ENCODE data around the gene TSSK2. TPM values are rescaled to one million over a fixed set of nuclear protein-coding genes. Genes with fewer than 3 reads are reported as not detected.

The TSSK2 gene
- total RNA-seq, 1 donor from 2014 or later, result not detected

DNA sequence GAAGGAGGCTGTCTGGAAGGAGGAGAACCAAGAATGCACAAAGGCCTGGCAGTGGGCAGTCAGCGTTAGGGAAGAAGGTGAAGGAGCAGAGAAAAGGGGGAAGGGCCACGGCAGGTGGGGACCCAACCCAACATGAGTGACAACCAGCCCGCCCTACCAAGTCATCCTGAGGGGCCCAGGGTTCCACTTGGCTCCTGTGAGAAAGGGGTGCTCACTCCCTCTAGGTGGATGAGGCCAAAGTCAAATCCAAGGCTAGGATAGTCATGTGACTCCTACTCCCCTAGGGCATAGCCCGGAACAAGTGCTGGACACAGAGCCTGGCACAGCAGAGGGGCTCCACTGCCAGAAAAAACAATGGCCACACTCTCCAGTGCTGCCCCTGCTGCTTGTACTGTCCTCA, 6.7 kb upstream of the TSSK2 start:
- TF ChIP-seq, protein P1, sequence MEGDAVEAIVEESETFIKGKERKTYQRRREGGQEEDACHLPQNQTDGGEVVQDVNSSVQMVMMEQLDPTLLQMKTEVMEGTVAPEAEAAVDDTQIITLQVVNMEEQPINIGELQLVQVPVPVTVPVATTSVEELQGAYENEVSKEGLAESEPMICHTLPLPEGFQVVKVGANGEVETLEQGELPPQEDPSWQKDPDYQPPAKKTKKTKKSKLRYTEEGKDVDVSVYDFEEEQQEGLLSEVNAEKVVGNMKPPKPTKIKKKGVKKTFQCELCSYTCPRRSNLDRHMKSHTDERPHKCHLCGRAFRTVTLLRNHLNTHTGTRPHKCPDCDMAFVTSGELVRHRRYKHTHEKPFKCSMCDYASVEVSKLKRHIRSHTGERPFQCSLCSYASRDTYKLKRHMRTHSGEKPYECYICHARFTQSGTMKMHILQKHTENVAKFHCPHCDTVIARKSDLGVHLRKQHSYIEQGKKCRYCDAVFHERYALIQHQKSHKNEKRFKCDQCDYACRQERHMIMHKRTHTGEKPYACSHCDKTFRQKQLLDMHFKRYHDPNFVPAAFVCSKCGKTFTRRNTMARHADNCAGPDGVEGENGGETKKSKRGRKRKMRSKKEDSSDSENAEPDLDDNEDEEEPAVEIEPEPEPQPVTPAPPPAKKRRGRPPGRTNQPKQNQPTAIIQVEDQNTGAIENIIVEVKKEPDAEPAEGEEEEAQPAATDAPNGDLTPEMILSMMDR (IDR thresholded peaks at IDR 0.05; ENCODE audit: insufficient read depth, low read length, poor library complexity, severe bottlenecking), result no peak
- DNase-seq (ENCODE audit: low read depth), result no peak

DNA sequence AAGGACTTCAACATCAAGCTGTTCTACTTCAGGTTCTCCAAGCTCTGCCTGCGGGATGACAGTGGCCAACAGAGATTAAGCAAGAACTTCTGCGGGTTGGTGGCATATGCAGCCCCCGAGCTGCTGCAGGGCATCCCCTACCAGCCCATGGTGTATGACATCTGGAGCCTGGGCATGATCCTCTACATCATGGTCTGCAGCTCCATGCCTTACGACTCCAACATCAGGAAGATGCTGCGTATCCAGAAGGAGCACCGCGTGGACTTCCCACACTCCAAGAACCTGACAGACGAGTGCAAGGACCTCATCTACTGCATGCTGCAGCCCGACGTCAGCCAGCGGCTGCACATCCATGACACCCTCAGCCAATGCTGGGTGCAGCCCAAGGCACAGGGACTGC, 6.1 kb upstream of the TSSK2 start:
- DNase-seq (ENCODE audit: low read depth), result no peak
- H3K4me3 ChIP-seq (ENCODE audit: low read depth, low read length), result no peak overlapping the region
- TF ChIP-seq, protein P1 (IDR thresholded peaks at IDR 0.05; ENCODE audit: insufficient read depth, low read length, poor library complexity, severe bottlenecking), result no peak
- no peaks in the 10 kb centered on the region for H3K36me3 ChIP-seq (ENCODE audit: control insufficient read depth, insufficient read depth, low read length)
- H3K27me3 ChIP-seq (ENCODE audit: control insufficient read depth, insufficient read depth, low read length), result no peaks in the 10 kb centered on the region

More for the DNA sequence above, 6.7 kb upstream of the TSSK2 start:
- Histone ChIP-seq H3K36me3 (ENCODE audit: control insufficient read depth, insufficient read depth, low read length) (no peaks in the 10 kb centered on the region), H3K4me3 (ENCODE audit: low read depth, low read length) (no peak overlapping the region), H3K27me3 (ENCODE audit: control insufficient read depth, insufficient read depth, low read length) (no peaks in the 10 kb centered on the region)

DNA sequence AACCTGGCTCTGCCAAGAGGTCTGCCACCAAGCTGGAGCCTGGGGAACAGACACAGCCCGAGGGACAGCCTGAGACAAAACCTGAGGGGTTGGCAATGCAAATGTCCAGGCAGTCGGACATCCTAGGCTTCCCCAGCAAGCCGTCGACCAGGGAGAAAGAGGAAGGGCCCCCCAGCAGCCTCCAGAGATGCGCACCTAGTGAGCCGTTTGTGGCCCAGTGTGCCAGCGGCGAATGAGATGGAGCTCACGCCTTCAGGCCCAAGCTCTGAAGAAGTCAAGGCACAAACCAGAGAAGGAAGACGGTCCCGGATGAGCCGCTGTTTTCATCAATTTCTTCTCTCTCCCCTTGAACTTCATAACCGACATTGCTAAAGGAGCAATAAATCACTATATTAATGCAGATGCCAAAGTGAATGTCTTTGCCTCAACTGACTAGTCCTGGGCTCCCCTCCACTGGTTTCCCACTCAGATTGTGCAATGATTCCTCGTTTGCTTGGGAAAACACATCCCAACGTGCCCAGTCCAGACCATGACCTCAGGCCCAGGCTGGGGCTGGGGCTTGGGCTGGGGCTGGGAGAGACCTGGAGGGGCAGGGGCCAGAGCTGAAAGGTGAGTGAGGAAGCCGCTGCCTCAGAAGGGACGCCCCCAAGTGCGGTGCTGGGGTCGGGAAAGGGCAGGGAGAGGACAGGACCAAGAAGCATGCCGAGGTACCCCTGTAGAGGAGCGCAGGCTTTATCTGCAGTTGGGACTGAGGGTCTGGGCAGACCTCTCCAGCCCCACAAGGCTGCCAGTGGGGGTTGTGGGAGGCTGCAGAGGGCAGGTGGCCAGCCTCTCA, 5.4 kb upstream of the TSSK2 start:
- H3K4me3 ChIP-seq (ENCODE audit: low read depth, low read length), result no peak overlapping the region
- TF ChIP-seq, protein P1 (IDR thresholded peaks at IDR 0.05; ENCODE audit: insufficient read depth, low read length, poor library complexity, severe bottlenecking), result no peak
- no peaks in the 10 kb centered on the region for H3K36me3 ChIP-seq (ENCODE audit: control insufficient read depth, insufficient read depth, low read length)
- H3K27me3 ChIP-seq (ENCODE audit: control insufficient read depth, insufficient read depth, low read length), result no peaks in the 10 kb centered on the region
- DNase-seq (ENCODE audit: low read depth), result no peak

DNA sequence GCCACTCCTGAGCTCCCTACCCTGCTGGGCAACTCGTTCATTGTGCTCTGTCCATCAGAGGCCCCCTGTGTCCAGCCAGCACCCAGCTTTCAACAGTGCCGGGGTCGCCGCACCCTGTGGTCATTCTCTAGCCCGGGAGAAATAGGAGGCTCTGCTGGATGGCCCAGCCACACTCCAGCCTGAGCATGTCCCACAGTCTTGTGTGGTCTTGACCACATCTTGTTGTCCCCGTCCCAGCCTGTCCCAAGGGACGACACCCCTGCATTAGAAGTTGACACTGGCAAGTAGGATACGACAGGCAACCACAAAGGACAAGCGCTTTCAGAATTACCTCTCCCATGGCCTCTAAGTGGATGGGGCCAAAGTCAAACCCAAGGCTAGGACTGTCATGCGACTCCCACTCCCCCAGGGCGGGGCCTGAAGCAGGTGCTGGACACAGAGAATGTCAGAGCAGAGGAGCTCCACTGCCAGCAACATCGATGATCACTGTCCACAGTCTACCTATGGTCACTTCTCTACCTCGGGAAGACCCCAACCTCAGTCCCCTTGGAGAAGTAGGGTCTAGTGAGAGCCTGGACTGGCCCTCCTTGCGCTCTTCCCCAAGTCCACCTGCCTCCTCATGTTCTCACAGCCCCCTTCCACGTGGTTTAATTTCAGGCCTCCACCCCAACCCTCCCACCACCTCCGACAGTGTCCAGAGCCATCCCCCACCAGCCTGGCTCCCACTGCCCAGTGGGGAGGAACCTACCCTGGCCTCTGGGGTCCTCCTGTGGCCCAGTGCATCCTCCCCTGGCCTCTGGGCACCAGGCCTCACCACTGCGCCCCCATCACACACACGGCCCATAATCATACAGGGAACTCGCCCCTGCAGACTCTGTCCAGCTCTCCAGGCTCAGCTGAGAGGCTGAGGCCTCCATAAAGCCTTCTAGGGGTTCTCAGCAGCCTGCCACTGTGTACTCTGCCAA, 4.5 kb upstream of the TSSK2 start:
- TF ChIP-seq, protein P1 (IDR thresholded peaks at IDR 0.05; ENCODE audit: insufficient read depth, low read length, poor library complexity, severe bottlenecking), result no peak
- no peak for DNase-seq (ENCODE audit: low read depth)
- H3K36me3 ChIP-seq (ENCODE audit: control insufficient read depth, insufficient read depth, low read length), result no peaks in the 10 kb centered on the region
- no peak overlapping the region for H3K4me3 ChIP-seq (ENCODE audit: low read depth, low read length)
- no peaks in the 10 kb centered on the region for H3K27me3 ChIP-seq (ENCODE audit: control insufficient read depth, insufficient read depth, low read length)

DNA sequence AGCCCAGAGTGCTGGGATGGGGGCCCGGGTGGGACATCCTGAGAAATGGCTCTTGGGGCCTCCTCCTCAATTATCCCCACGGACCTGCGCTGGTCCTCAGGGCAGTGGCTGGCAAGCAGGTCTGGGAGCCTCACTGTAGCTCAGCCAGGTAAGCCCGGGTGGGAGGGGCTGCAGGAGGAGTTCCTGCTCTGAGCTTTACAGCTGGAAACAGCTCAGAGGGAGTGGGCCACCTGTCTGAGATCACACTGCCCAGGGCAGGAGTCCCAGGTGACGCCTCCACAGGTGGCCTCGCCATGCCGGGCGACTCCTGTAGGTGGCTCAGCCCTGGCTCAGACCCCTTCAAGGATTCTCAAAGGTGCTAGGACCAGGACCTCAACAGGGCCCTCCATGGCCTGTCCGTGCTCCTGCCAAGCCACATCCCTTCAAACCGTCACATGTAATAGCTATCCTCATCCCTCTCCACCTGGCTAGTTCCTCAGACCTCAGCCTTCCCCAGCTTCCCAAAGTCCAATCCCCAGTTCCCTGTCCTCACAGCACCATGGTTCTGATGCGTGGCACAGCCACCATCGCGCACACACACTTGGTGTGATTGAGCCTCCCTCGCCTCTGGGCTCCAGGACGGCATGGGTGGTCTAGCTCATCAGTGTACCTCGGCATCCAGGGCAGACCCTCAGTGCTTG, 3.6 kb upstream of the TSSK2 start:
- no peaks in the 10 kb centered on the region for H3K27me3 ChIP-seq (ENCODE audit: control insufficient read depth, insufficient read depth, low read length)
- no peaks in the 10 kb centered on the region for H3K36me3 ChIP-seq (ENCODE audit: control insufficient read depth, insufficient read depth, low read length)
- no peak for DNase-seq (ENCODE audit: low read depth)
- no peak overlapping the region for H3K4me3 ChIP-seq (ENCODE audit: low read depth, low read length)
- TF ChIP-seq, protein P1 (IDR thresholded peaks at IDR 0.05; ENCODE audit: insufficient read depth, low read length, poor library complexity, severe bottlenecking), result no peak
